Keratinocyte (primary cell): ENCODE measurements around the gene MROH2A.

ENCODE experiments used
- CTCF ChIP-seq, 3 experiments: IDR thresholded peaks in 1 of 3; conservative IDR thresholded peaks in 1 of 3; optimal IDR thresholded peaks in 1 of 3; 2 replicates in 2 of 3; 3 replicates in 1 of 3; pipeline versions ENCODE3 to v1.5.1; 2011; ENCODE audit warnings: low read length in 3 of 3, mild to moderate bottlenecking in 3 of 3, moderate library complexity in 2 of 3, control low read depth in 1 of 3, inconsistent platforms in 1 of 3; ENCODE audit not compliant: insufficient read depth in 2 of 3; ENCODE audit errors: extremely low read depth in 1 of 3
- EZH2 ChIP-seq: IDR thresholded peaks from one replicate; pipeline ENCODE4 v1.6.1; 2012; ENCODE audit warnings: inconsistent platforms, mild to moderate bottlenecking, low read length, moderate library complexity

GRCh38 chr2:233822781-233823730 is 44.9 kb downstream of the MROH2A start:
- TF ChIP-seq EZH2 (no peak), CTCF (optimal IDR thresholded peaks at IDR 0.05 in 1 of 3, IDR thresholded peaks at IDR 0.05 in 1 of 3, conservative IDR thresholded peaks at IDR 0.05 in 1 of 3; ENCODE audit: extremely low read depth in 1 of 3, insufficient read depth in 2 of 3, low read length in 3 of 3) (no peak)
